ENCODE results near the gene MUC3A. TPM values are rescaled to one million over a fixed set of nuclear protein-coding genes. Genes with fewer than 3 reads are reported as not detected.

Gene MUC3A
- total RNA-seq, 1 donor from 2014 or later: not detected

DNA sequence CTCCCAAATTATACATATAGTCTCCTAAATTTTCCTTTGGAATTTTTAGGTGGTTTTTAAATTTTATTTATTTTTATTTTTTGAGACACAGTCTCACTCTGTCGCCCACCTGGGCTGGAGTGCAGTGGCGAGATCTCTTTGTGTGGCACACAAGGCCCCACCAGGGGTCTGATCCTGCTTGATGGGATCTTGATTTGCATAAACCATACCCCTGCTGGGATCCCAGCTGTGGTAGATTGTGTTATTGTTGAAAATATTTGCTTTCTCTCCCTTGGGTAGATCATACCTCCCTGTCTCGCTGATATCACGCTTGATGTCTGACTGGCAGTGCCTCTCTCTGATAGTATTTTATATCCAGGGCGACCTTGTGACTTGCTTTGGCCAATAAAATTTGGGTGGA, 5.6 kb upstream of the MUC3A start:
- H3K4me1 ChIP-seq (ENCODE audit: control insufficient read depth in 3 of 3, insufficient read depth in 3 of 3, low read length in 3 of 3): no peaks in the 10 kb centered on the region
- H3K4me3 ChIP-seq (ENCODE audit: low read length in 3 of 3): no peak overlapping the region
- H3K9ac ChIP-seq (ENCODE audit: low read depth in 1 of 3, low read length in 3 of 3): no peak overlapping the region
- H3K27me3 ChIP-seq (ENCODE audit: control insufficient read depth in 3 of 3, insufficient read depth in 3 of 3, low read length in 3 of 3): peaks cover 0 to 4% (median 3%) of the 10 kb centered on the region in 3 donors
- peaks cover 0 to 4% (median 2%) of the 10 kb centered on the region in 3 donors for H3K9me3 ChIP-seq (ENCODE audit: control insufficient read depth in 3 of 3, low read length in 3 of 3)
- no peaks in the 10 kb centered on the region for H3K36me3 ChIP-seq (ENCODE audit: control insufficient read depth in 3 of 3, insufficient read depth in 3 of 3, low read length in 3 of 3)
- H3K27ac ChIP-seq (ENCODE audit: low read depth, low read length): no peak overlapping the region

DNA sequence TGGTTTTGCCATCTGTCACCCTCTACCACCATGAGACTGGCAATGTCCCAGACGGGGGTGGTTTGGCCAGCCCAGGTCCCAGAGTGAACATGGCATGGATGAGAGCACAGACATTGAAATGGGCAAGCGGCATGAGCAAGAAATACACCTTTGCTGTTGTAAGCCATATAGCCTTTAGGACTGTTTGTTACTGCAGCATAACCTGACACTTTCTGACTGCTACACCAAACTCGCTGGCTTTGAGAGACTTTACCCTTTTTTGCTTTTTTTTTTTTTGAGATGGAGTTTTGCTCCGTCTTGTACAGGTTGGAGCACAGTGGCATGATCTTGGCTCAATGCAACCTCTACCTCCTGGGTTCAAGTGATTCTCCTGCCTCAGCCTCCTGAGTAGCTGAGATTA, 5.2 kb upstream of the MUC3A start:
- Histone ChIP-seq H3K4me3 (ENCODE audit: low read length in 3 of 3) (no peak overlapping the region), H3K9ac (ENCODE audit: low read depth in 1 of 3, low read length in 3 of 3) (no peak overlapping the region), H3K27ac (ENCODE audit: low read depth, low read length) (no peak overlapping the region), H3K36me3 (ENCODE audit: control insufficient read depth in 3 of 3, insufficient read depth in 3 of 3, low read length in 3 of 3) (no peaks in the 10 kb centered on the region), H3K27me3 (ENCODE audit: control insufficient read depth in 3 of 3, insufficient read depth in 3 of 3, low read length in 3 of 3) (peaks cover 0 to 7% (median 6%) of the 10 kb centered on the region in 3 donors), H3K9me3 (ENCODE audit: control insufficient read depth in 3 of 3, low read length in 3 of 3) (peaks cover 0 to 4% (median 2%) of the 10 kb centered on the region in 3 donors), H3K4me1 (ENCODE audit: control insufficient read depth in 3 of 3, insufficient read depth in 3 of 3, low read length in 3 of 3) (no peaks in the 10 kb centered on the region)

DNA sequence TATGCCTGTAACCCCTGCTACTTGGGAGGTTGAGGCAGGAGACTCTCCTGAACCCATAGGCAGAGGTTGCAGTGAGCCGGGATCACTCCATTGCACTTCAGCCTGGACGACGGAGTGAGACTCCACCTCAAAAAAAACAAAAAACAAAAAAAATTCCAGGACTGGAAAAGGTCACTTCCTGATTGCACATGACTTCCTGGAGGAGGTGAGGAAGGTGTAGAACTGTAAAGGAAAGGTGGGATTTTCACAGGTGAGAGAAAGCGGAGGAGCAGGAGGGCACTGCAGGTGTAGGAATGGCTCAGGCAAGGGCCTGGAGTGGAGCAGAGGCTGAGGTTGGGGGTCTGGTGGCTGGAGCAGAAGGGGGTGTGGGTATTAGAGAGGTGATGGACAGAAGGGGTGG, 3.2 kb upstream of the MUC3A start:
- Histone ChIP-seq H3K27ac (ENCODE audit: low read depth, low read length) (no peak overlapping the region), H3K4me1 (ENCODE audit: control insufficient read depth in 3 of 3, insufficient read depth in 3 of 3, low read length in 3 of 3) (no peaks in the 10 kb centered on the region), H3K36me3 (ENCODE audit: control insufficient read depth in 3 of 3, insufficient read depth in 3 of 3, low read length in 3 of 3) (no peaks in the 10 kb centered on the region), H3K9ac (ENCODE audit: low read depth in 1 of 3, low read length in 3 of 3) (no peak overlapping the region), H3K9me3 (ENCODE audit: control insufficient read depth in 3 of 3, low read length in 3 of 3) (peaks cover 0 to 4% (median 0%) of the 10 kb centered on the region in 3 donors), H3K27me3 (ENCODE audit: control insufficient read depth in 3 of 3, insufficient read depth in 3 of 3, low read length in 3 of 3) (peaks cover 11 to 25% (median 19%) of the 10 kb centered on the region in 3 donors), H3K4me3 (ENCODE audit: low read length in 3 of 3) (no peak overlapping the region)

DNA sequence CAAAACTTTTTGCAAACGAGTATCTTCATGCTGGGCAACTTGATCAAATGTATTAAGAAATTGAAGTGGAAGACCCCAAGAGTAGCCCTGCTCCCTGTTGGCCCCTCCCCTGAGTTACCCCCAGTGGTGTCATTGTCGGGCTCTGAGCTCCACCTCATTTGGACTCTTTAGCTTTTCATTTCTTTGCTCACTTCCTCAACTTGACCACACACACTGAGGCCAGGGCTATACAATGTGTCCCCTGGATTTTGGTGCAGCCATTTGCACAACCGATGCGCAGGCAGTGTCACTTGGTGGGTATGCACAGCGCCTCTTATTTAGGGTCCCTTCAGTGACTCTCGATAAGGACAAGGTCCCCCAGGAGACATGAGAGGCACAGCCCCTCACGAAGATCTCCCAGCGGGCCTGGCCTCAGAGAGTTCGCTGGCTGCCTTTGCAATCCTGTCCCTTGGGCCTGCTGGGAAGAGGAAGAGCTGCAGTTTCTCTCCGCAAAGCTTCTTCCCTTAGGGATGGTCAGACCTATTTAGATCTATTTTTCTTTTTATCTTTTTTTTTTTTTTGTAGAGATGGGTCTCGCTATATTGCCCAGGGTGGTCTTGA, 2.5 kb upstream of the MUC3A start:
- Histone ChIP-seq H3K27me3 (ENCODE audit: control insufficient read depth in 3 of 3, insufficient read depth in 3 of 3, low read length in 3 of 3) (peaks cover 16 to 31% (median 27%) of the 10 kb centered on the region in 3 donors), H3K27ac (ENCODE audit: low read depth, low read length) (no peak overlapping the region), H3K9me3 (ENCODE audit: control insufficient read depth in 3 of 3, low read length in 3 of 3) (peaks cover 0 to 4% (median 0%) of the 10 kb centered on the region in 3 donors), H3K4me3 (ENCODE audit: low read length in 3 of 3) (no peak overlapping the region), H3K36me3 (ENCODE audit: control insufficient read depth in 3 of 3, insufficient read depth in 3 of 3, low read length in 3 of 3) (no peaks in the 10 kb centered on the region), H3K4me1 (ENCODE audit: control insufficient read depth in 3 of 3, insufficient read depth in 3 of 3, low read length in 3 of 3) (no peaks in the 10 kb centered on the region), H3K9ac (ENCODE audit: low read depth in 1 of 3, low read length in 3 of 3) (no peak overlapping the region)

DNA sequence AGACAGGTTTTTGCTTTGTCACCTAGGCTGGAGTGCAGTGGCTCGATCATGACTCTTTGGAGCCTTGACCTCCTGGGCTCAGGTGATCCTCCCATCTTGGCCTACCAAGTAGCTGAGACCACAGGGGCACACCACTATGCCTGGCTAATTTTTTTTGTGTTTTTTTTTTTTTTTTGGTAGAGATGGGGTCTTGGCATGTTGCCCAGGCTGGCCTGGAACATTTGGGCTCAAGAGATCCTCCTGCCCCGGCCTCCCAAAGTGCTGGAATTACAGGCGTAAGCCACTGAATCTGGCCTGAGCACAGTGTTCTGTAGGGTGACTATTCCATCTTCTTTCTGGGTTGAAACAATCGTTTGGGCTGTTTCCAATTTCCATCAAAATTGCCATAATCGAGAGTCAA, 1.5 kb upstream of the MUC3A start:
- Histone ChIP-seq H3K9me3 (ENCODE audit: control insufficient read depth in 3 of 3, low read length in 3 of 3) (peaks cover 0 to 4% (median 0%) of the 10 kb centered on the region in 3 donors), H3K4me3 (ENCODE audit: low read length in 3 of 3) (no peak overlapping the region), H3K36me3 (ENCODE audit: control insufficient read depth in 3 of 3, insufficient read depth in 3 of 3, low read length in 3 of 3) (no peaks in the 10 kb centered on the region), H3K9ac (ENCODE audit: low read depth in 1 of 3, low read length in 3 of 3) (no peak overlapping the region), H3K4me1 (ENCODE audit: control insufficient read depth in 3 of 3, insufficient read depth in 3 of 3, low read length in 3 of 3) (no peaks in the 10 kb centered on the region), H3K27me3 (ENCODE audit: control insufficient read depth in 3 of 3, insufficient read depth in 3 of 3, low read length in 3 of 3) (peaks cover 21 to 41% (median 36%) of the 10 kb centered on the region in 3 donors), H3K27ac (ENCODE audit: low read depth, low read length) (no peak overlapping the region)

DNA sequence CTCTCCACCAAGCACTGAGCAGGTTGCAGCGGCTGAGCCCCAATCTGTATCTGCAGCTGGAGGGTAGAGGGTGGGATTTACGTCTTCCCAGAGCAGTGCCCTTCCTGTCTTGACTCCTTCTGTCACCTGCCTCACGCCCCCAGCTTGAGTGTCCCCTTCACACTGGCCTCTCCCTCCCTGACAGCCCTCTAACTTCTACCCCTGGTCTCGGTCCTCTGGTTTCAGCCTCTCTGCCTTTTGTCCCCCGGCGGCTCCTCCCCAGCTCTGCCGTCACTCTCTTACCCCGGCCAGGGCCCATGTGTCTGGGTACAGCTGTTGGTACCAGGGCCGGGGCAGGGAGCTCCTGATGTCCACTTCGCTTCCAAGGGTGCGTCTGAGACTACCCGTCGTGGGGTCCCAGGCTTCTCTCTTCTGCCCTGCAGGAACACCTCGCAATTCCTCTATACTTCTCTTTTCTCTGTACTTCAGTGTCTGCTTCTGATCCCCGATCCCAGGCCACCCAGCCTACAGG, 654 bp downstream of the MUC3A start:
- Histone ChIP-seq H3K9me3 (ENCODE audit: control insufficient read depth in 3 of 3, low read length in 3 of 3) (no peaks in the 10 kb centered on the region), H3K4me3 (ENCODE audit: low read length in 3 of 3) (no peak overlapping the region), H3K4me1 (ENCODE audit: control insufficient read depth in 3 of 3, insufficient read depth in 3 of 3, low read length in 3 of 3) (no peaks in the 10 kb centered on the region), H3K36me3 (ENCODE audit: control insufficient read depth in 3 of 3, insufficient read depth in 3 of 3, low read length in 3 of 3) (no peaks in the 10 kb centered on the region), H3K27me3 (ENCODE audit: control insufficient read depth in 3 of 3, insufficient read depth in 3 of 3, low read length in 3 of 3) (peaks cover 21 to 41% (median 40%) of the 10 kb centered on the region in 3 donors), H3K27ac (ENCODE audit: low read depth, low read length) (no peak overlapping the region), H3K9ac (ENCODE audit: low read depth in 1 of 3, low read length in 3 of 3) (peak overlapping the region in 1 of 3 donors; percentile 54)

DNA sequence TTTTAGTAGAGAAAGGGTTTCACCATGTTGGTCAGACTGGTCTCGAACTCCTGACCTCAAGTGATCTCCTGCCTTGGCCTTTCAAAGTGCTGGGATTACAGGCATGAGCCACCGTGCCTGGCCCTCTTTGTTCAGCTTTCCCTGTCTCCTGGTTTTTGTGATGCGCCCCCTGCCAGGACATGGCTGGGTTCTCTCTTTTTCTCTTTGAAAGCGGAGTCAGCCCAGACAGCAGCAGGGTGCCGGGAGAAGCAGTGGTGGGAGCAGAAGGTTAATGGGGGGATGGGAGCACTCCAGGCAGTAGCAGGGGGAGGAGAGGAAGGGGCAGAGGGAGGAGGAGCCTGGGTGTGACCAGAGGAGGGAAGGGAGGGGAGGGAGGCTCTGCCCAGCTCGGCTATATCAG, 1.8 kb downstream of the MUC3A start:
- no peaks in the 10 kb centered on the region for H3K36me3 ChIP-seq (ENCODE audit: control insufficient read depth in 3 of 3, insufficient read depth in 3 of 3, low read length in 3 of 3)
- no peaks in the 10 kb centered on the region for H3K4me1 ChIP-seq (ENCODE audit: control insufficient read depth in 3 of 3, insufficient read depth in 3 of 3, low read length in 3 of 3)
- no peak overlapping the region for H3K4me3 ChIP-seq (ENCODE audit: low read length in 3 of 3)
- H3K9me3 ChIP-seq (ENCODE audit: control insufficient read depth in 3 of 3, low read length in 3 of 3): peaks cover 0 to 2% (median 0%) of the 10 kb centered on the region in 3 donors
- peaks cover 21 to 45% (median 39%) of the 10 kb centered on the region in 3 donors for H3K27me3 ChIP-seq (ENCODE audit: control insufficient read depth in 3 of 3, insufficient read depth in 3 of 3, low read length in 3 of 3)
- no peak overlapping the region for H3K9ac ChIP-seq (ENCODE audit: low read depth in 1 of 3, low read length in 3 of 3)
- no peak overlapping the region for H3K27ac ChIP-seq (ENCODE audit: low read depth, low read length)

DNA sequence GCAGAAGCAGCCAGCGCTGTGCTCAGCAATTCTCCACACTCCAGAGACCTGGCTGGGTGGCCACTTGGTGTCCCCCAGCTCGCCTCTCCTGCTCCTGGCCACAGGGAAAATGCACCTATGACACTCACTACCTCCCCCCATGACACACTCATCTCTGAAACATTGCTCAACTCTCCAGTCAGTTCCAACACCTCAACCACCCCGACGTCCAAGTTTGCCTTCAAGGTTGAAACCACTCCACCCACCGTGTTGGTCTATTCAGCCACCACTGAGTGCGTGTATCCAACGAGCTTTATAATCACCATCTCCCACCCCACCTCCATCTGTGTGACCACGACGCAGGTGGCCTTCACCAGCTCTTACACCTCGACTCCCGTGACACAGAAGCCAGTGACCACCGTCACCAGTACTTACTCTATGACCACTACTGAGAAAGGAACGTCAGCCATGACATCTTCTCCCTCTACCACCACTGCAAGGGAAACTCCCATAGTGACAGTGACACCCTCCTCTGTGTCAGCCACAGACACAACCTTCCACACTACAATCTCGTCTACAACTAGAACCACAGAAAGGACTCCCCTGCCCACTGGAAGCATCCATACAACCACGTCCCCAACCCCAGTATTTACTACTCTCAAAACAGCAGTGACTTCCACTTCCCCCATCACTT, 2.7 kb downstream of the MUC3A start:
- peaks cover 21 to 45% (median 44%) of the 10 kb centered on the region in 3 donors for H3K27me3 ChIP-seq (ENCODE audit: control insufficient read depth in 3 of 3, insufficient read depth in 3 of 3, low read length in 3 of 3)
- H3K4me3 ChIP-seq (ENCODE audit: low read length in 3 of 3): no peak overlapping the region
- no peaks in the 10 kb centered on the region for H3K36me3 ChIP-seq (ENCODE audit: control insufficient read depth in 3 of 3, insufficient read depth in 3 of 3, low read length in 3 of 3)
- no peak overlapping the region for H3K27ac ChIP-seq (ENCODE audit: low read depth, low read length)
- no peak overlapping the region for H3K9ac ChIP-seq (ENCODE audit: low read depth in 1 of 3, low read length in 3 of 3)
- H3K4me1 ChIP-seq (ENCODE audit: control insufficient read depth in 3 of 3, insufficient read depth in 3 of 3, low read length in 3 of 3): no peaks in the 10 kb centered on the region
- peaks cover 0 to 2% (median 0%) of the 10 kb centered on the region in 3 donors for H3K9me3 ChIP-seq (ENCODE audit: control insufficient read depth in 3 of 3, low read length in 3 of 3)

DNA sequence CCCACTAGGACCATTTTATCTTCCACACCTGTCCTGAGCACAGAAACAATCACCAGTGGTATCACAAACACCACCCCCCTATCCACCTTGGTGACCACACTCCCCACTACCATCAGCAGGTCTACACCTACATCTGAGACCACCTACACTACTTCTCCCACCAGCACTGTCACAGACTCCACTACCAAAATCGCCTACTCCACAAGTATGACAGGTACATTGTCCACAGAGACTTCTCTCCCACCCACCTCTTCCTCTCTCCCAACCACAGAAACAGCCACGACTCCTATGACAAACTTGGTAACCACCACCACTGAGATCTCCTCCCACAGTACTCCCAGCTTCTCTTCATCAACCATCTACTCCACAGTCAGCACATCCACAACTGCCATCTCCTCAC, 3.3 kb downstream of the MUC3A start:
- Histone ChIP-seq H3K27me3 (ENCODE audit: control insufficient read depth in 3 of 3, insufficient read depth in 3 of 3, low read length in 3 of 3) (peaks cover 21 to 47% (median 44%) of the 10 kb centered on the region in 3 donors), H3K27ac (ENCODE audit: low read depth, low read length) (no peak overlapping the region)

DNA sequence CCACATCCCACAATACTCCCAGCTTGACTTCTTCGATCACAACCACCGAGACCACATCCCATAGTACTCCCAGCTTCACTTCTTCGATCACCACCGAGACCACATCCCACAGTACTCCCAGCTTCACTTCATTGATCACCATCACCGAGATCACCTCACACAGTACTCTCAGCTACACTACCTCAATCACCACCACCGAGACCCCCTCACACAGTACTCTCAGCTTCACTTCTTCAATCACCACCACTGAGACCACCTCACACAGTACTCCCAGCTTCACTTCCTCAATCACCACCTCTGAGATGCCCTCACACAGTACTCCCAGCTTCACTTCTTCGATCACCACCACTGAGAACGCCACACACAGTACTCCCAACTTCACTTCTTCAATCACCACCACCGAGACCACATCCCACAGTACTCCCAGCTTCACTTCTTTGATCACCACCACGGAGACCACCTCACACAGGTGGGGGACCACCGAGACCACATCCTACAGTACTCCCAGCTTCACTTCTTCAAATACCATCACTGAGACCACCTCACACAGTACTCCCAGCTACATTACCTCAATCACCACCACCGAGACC, 8.6 kb downstream of the MUC3A start:
- no peaks in the 10 kb centered on the region for H3K36me3 ChIP-seq (ENCODE audit: control insufficient read depth in 3 of 3, insufficient read depth in 3 of 3, low read length in 3 of 3)
- H3K27ac ChIP-seq (ENCODE audit: low read depth, low read length): no peak overlapping the region
- H3K9me3 ChIP-seq (ENCODE audit: control insufficient read depth in 3 of 3, low read length in 3 of 3): peaks cover 0 to 13% (median 6%) of the 10 kb centered on the region in 3 donors
- H3K4me1 ChIP-seq (ENCODE audit: control insufficient read depth in 3 of 3, insufficient read depth in 3 of 3, low read length in 3 of 3): no peaks in the 10 kb centered on the region
- no peak overlapping the region for H3K4me3 ChIP-seq (ENCODE audit: low read length in 3 of 3)
- no peak overlapping the region for H3K9ac ChIP-seq (ENCODE audit: low read depth in 1 of 3, low read length in 3 of 3)
- H3K27me3 ChIP-seq (ENCODE audit: control insufficient read depth in 3 of 3, insufficient read depth in 3 of 3, low read length in 3 of 3): peaks cover 27 to 56% (median 33%) of the 10 kb centered on the region in 3 donors

More for the DNA sequence above, 3.3 kb downstream of the MUC3A start:
- Histone ChIP-seq H3K9me3 (ENCODE audit: control insufficient read depth in 3 of 3, low read length in 3 of 3) (peaks cover 0 to 5% (median 0%) of the 10 kb centered on the region in 3 donors), H3K9ac (ENCODE audit: low read depth in 1 of 3, low read length in 3 of 3) (no peak overlapping the region), H3K4me1 (ENCODE audit: control insufficient read depth in 3 of 3, insufficient read depth in 3 of 3, low read length in 3 of 3) (no peaks in the 10 kb centered on the region), H3K4me3 (ENCODE audit: low read length in 3 of 3) (no peak overlapping the region), H3K36me3 (ENCODE audit: control insufficient read depth in 3 of 3, insufficient read depth in 3 of 3, low read length in 3 of 3) (no peaks in the 10 kb centered on the region)

Measured in skeletal muscle tissue (tissue), 4 donors.